ENCODE data around the gene DYNC1LI1. TPM values are rescaled to one million over a fixed set of nuclear protein-coding genes. Genes with fewer than 3 reads are reported as not detected.

DYNC1LI1 gene
- total and polyA plus RNA-seq, 9 of the 15 experiments (the other 6 are each of a cell fraction or from before 2014, with no cell fraction given) = 21.0 to 85.4 (median 61.3) TPM

DNA sequence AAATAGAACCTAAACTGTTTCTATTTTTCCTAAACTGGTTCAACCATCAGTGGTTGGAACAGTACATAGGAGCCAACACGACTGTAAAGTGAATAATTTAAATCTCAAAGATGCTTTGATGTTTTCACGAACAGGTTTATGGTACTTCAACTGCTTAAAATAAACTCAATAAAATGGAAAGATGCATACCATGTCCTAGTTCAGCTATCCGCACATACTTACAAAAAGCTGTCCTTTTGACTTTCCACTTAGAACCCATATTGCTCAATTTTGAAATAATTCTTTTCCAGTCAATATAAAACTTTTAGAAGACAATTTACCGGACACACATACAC is 68.9 kb downstream of the DYNC1LI1 start (continued):
- TF ChIP-seq CHD1 (IDR thresholded peaks at IDR 0.05; ENCODE audit: low read length) = no peak

DNA sequence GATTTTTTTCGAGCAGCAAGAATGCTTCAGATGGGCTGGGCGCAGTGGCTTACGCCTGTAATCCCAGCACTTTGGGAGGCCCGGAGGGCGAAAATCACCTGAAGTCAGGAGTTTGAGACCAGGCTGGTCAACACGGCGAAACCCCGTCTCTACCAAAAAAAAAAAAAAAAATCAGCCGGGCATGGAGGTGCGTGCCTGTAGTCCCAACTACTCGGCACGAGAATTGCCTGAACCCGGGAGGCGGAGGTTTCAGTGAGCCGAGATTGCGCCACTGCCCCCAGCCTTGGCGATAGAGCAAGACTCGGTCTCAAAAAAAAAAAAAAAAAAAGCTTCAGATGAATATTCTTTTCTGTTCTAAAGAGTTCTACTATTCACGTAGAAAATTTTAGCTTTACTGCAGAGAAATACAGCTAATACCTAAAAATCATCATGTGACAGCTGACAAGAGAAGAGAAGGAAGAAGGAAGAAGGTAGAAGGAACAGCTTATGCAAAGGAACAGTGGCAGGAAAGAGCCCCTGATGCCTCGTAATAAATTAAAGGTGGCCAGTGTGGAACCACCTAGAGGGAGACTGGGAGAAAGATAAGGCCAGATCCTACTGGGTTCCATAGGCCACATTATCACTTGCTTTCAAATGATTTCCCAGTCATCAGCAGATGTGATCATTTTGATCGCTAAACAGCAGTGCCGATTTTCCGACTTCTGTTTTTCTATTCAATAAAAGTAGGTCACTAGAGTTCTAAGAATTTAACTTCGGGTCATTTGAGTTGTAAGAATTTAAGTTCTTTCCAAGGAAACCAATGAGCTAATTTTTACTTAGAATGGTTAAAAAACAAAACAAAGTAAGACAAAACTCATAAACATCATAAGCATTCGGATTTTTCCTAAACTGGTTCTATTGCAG is 69.5 kb downstream of the DYNC1LI1 start:
- FAIRE-seq (peak; percentile 52), ATAC-seq (peak; percentile 12), DNase-seq (ENCODE audit: extremely low read depth in 1 of 4, low spot score in 3 of 4) (peak in 3 of 4 experiments; percentile 24 to 41 (median 39))
- Histone ChIP-seq H3K9me1 (ENCODE audit: control insufficient read depth, insufficient read depth, low read length) (no peaks in the 10 kb centered on the region), H3K27me3 (ENCODE audit: control insufficient read depth in 2 of 2, insufficient read depth in 2 of 2, low read length in 2 of 2) (no peaks in the 10 kb centered on the region), H3K4me1 (replicated peaks in 1 of 2; ENCODE audit: control insufficient read depth in 2 of 2, insufficient read depth in 2 of 2, low read length in 2 of 2) (peaks cover 19 to 26% of the 10 kb centered on the region in 2 experiments; a peak in 4 of 5 replicates), H3K9ac (ENCODE audit: insufficient read depth in 1 of 2, low read depth in 2 of 2, low read length in 2 of 2) (peak overlapping the region; percentile 81 to 83; a peak in 3 of 4 replicates), H3K27ac (ENCODE audit: extremely low read depth, low read depth, low read length) (peak overlapping the region; percentile 86; the same call in 2 of the 3 replicates), H3K79me2 (ENCODE audit: control insufficient read depth, insufficient read depth, low read length) (peaks cover 49% of the 10 kb centered on the region), H4K20me1 (replicated peaks; ENCODE audit: control insufficient read depth, insufficient read depth, low read length) (peaks cover 6% of the 10 kb centered on the region), H2AFZ (ENCODE audit: low read depth, low read length) (no peak overlapping the region), H3K4me3 (peak overlapping the region; percentile 94), H3K4me2 (ENCODE audit: insufficient read depth, low read length) (peak overlapping the region; percentile 93), H3K36me3 (ENCODE audit: control insufficient read depth, insufficient read depth, low read length) (no peaks in the 10 kb centered on the region; the same call in 1 of the 3 replicates), H3K9me3 (replicated peaks; ENCODE audit: control insufficient read depth, insufficient read depth, low read depth, low read length) (no peaks in the 10 kb centered on the region)
- CTCF ChIA-PET (ENCODE audit: low intra/inter-chr PET ratio) = no interaction called here
- in situ Hi-C loops (cut with MboI) = no loop called here
- WGBS (ENCODE audit: insufficient coverage, low coverage, missing lambda C conversion rate) = 10% methylated on average over 25 of the region's 25 CpGs
- intact Hi-C loops (cut with micrococcal nuclease) = no loop called here
- POLR2A ChIA-PET = interaction anchor here (0.6 to 1.1 kb wide), 5 partner anchors 9 to 51 kb away, joined by 3 to 5 read pairs (median 3); no protein-coding TSS in a partner anchor
- TSS peak; percentile 54 for BruUV-seq (replicated peaks)
- TF ChIP-seq GTF2A2 (tag; IDR thresholded peaks at IDR 0.05) (no peak), PHF21A (IDR thresholded peaks at IDR 0.05; ENCODE audit: borderline replicate concordance, low read depth) (0 out of 2 replicates have a peak, but pooled peaks have one; percentile 33), EGR1 (conservative IDR thresholded peaks at IDR 0.05) (0 out of 2 replicates have a peak, but pooled peaks have one; percentile 4), CBFA2T3 (IDR thresholded peaks at IDR 0.05) (peak; percentile 27; the same call in 1 of the 2 replicates), CHAMP1 (IDR thresholded peaks at IDR 0.05) (0 out of 2 replicates have a peak, but pooled peaks have one; percentile 20), CXXC5 (CRISPR knock-in tag; IDR thresholded peaks at IDR 0.05) (0 out of 2 replicates have a peak, but pooled peaks have one; percentile 26), SNRNP70 (optimal IDR thresholded peaks at IDR 0.05; ENCODE audit: low read depth, low read length) (no peak), RBM25 (IDR thresholded peaks at IDR 0.05; ENCODE audit: low read depth, low read length, severe bottlenecking) (peak; percentile 86), POLR2AphosphoS5 (IDR thresholded peaks at IDR 0.05; ENCODE audit: control insufficient read depth, insufficient read depth, low read depth, low read length) (no peak), CGGBP1 (CRISPR knock-in tag; IDR thresholded peaks at IDR 0.05) (0 out of 2 replicates have a peak, but pooled peaks have one; percentile 29), PKNOX1 (IDR thresholded peaks at IDR 0.05) (peak; percentile 42; the same call in 1 of the 2 replicates), SMARCA5 (IDR thresholded peaks at IDR 0.05) (0 out of 2 replicates have a peak, but pooled peaks have one; percentile 12)
- TF ChIP-seq, protein P1, sequence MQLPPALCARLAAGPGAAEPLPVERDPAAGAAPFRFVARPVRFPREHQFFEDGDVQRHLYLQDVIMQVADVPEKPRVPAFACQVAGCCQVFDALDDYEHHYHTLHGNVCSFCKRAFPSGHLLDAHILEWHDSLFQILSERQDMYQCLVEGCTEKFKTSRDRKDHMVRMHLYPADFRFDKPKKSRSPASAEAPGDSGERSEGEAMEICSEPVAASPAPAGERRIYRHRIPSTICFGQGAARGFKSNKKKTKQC (CRISPR knock-in tag; IDR thresholded peaks at IDR 0.05) = no peak

Measured in K562 (cell line).